ENCODE data around the gene MPIG6B. TPM values are rescaled to one million over a fixed set of nuclear protein-coding genes. Genes with fewer than 3 reads are reported as not detected.

Gene MPIG6B
- total RNA-seq, 1 donor from 2014 or later, result not detected

- Mint-ChIP-seq H3K27ac (peak overlapping the region; percentile 87), H3K27me3 (ENCODE audit: insufficient read depth) (no peaks in the 10 kb centered on the region), H3K9me3 (no peaks in the 10 kb centered on the region), H3K4me1 (ENCODE audit: low read depth) (peaks cover 31% of the 10 kb centered on the region), H3K4me3 (no peak overlapping the region), H3K36me3 (ENCODE audit: low read depth) (peaks cover 12% of the 10 kb centered on the region)
- intact Hi-C loops (cut with micrococcal nuclease), result loop anchor here (2.0 kb wide), 3 partner anchors 37 to 73 kb away; partner anchors contain the start of gene ABHD16A
- no peak for DNase-seq (ENCODE audit: low spot score)
These were observed 52.7 kb downstream of the MPIG6B start for GRCh38 chr6:31775633-31776484.

Other genes starting within 250 kb of the MPIG6B start
- gene MICB, start 225.2 kb upstream of the MPIG6B start, total RNA-seq, result 36.1 and 37.5 TPM in 2 replicates
- gene MCCD1, start 194.4 kb upstream of the MPIG6B start, total RNA-seq, result not detected in 2 replicates
- 628 and 637 TPM in 2 replicates for gene DDX39B, start 181.4 kb upstream of the MPIG6B start, total RNA-seq
- 1.2 and 1.4 TPM in 2 replicates for gene ATP6V1G2, start 176.8 kb upstream of the MPIG6B start, total RNA-seq
- gene NFKBIL1, start 175.8 kb upstream of the MPIG6B start, total RNA-seq, result 18.2 and 18.9 TPM in 2 replicates
- 1,021 and 1,078 TPM in 2 replicates for gene LTA, start 151.1 kb upstream of the MPIG6B start, total RNA-seq
- gene TNF, start 147.8 kb upstream of the MPIG6B start, total RNA-seq, result 427 and 430 TPM in 2 replicates
- gene LTB, start 140.9 kb upstream of the MPIG6B start, total RNA-seq, result 270 and 277 TPM in 2 replicates
- gene LST1, start 137.1 kb upstream of the MPIG6B start, total RNA-seq, result 63.0 and 66.6 TPM in 2 replicates
- 19.1 and 20.3 TPM in 2 replicates for gene NCR3, start 130.4 kb upstream of the MPIG6B start, total RNA-seq
- 55.5 and 61.5 TPM in 2 replicates for gene AIF1, start 108.1 kb upstream of the MPIG6B start, total RNA-seq
- 281 and 283 TPM in 2 replicates for gene PRRC2A, start 102.7 kb upstream of the MPIG6B start, total RNA-seq
- gene BAG6, start 70.7 kb upstream of the MPIG6B start, total RNA-seq, result 319 and 323 TPM in 2 replicates
- 1.8 and 3.7 TPM in 2 replicates for gene APOM, start 67.5 kb upstream of the MPIG6B start, total RNA-seq
- gene C6orf47, start 62.6 kb upstream of the MPIG6B start, total RNA-seq, result 18.1 and 19.1 TPM in 2 replicates
- gene GPANK1, start 58.4 kb upstream of the MPIG6B start, total RNA-seq, result 34.8 and 37.2 TPM in 2 replicates
- 302 and 308 TPM in 2 replicates for gene CSNK2B, start 57.3 kb upstream of the MPIG6B start, total RNA-seq
- gene LY6G5B, start 53.4 kb upstream of the MPIG6B start, total RNA-seq, result 29.5 and 35.1 TPM in 2 replicates
- 4.7 and 4.9 TPM in 2 replicates for gene LY6G5C, start 42.3 kb upstream of the MPIG6B start, total RNA-seq
- gene ABHD16A, start 20.0 kb upstream of the MPIG6B start, total RNA-seq, result 45.7 and 46.5 TPM in 2 replicates
- gene LY6G6F, start 16.5 kb upstream of the MPIG6B start, total RNA-seq, result not detected in 2 replicates
- not detected in 2 replicates for gene LY6G6D, start 8.0 kb upstream of the MPIG6B start, total RNA-seq
- gene LY6G6C, start 1.6 kb upstream of the MPIG6B start, total RNA-seq, result not detected in 2 replicates
- gene DDAH2, start 5.9 kb downstream of the MPIG6B start, total RNA-seq, result 4.9 and 5.7 TPM in 2 replicates
- gene CLIC1, start 13.2 kb downstream of the MPIG6B start, total RNA-seq, result 398 and 399 TPM in 2 replicates
- 80.5 and 83.4 TPM in 2 replicates for gene MSH5, start 16.6 kb downstream of the MPIG6B start, total RNA-seq
- gene SAPCD1, start 39.3 kb downstream of the MPIG6B start, total RNA-seq, result 16.7 and 17.0 TPM in 2 replicates
- 2.9 and 5.0 TPM in 2 replicates for gene VWA7, start 54.0 kb downstream of the MPIG6B start, total RNA-seq
- gene VARS1, start 72.4 kb downstream of the MPIG6B start, total RNA-seq, result 150 and 161 TPM in 2 replicates
- 136 and 137 TPM in 2 replicates for gene LSM2, start 83.6 kb downstream of the MPIG6B start, total RNA-seq
- 2.2 and 2.9 TPM in 2 replicates for gene HSPA1L, start 91.9 kb downstream of the MPIG6B start, total RNA-seq
- 173 and 175 TPM in 2 replicates for gene HSPA1A, start 92.2 kb downstream of the MPIG6B start, total RNA-seq
- gene HSPA1B, start 104.4 kb downstream of the MPIG6B start, total RNA-seq, result 152 and 155 TPM in 2 replicates
- 22.1 and 24.3 TPM in 2 replicates for gene NEU1, start 139.4 kb downstream of the MPIG6B start, total RNA-seq
- 0.12 TPM in 1 of 2 replicates, not detected in the other for gene SLC44A4, start 155.6 kb downstream of the MPIG6B start, total RNA-seq
- 75.9 and 80.4 TPM in 2 replicates for gene EHMT2, start 174.3 kb downstream of the MPIG6B start, total RNA-seq
- gene ZBTB12, start 178.7 kb downstream of the MPIG6B start, total RNA-seq, result 4.6 and 5.1 TPM in 2 replicates
- gene C2, start 204.3 kb downstream of the MPIG6B start, total RNA-seq, result 0.88 and 1.6 TPM in 2 replicates
- gene CFB, start 222.7 kb downstream of the MPIG6B start, total RNA-seq, result 0.21 TPM in 1 of 2 replicates, not detected in the other
- gene NELFE, start 235.6 kb downstream of the MPIG6B start, total RNA-seq, result 92.3 and 97.7 TPM in 2 replicates
- gene SKIC2, start 235.8 kb downstream of the MPIG6B start, total RNA-seq, result 85.8 and 101 TPM in 2 replicates
- gene DXO, start 248.8 kb downstream of the MPIG6B start, total RNA-seq, result 14.1 and 15.2 TPM in 2 replicates

Measured in activated T-helper 1 cell treated with anti-CD3 and anti-CD28 coated beads, Interleukin-12 subunit alpha, Interleukin-12 subunit beta, Interleukin-2, Interleukin-4 antibody, amounts not matched to agents 30 ng/mL and 10 ng/mL and 1 ng/mL, durations not matched to agents 14 hours and 24 hours and 36 hours (primary cell).